Left lung (tissue), 10 donors: ENCODE data around the gene SCAANT1. TPM values are rescaled to one million over a fixed set of nuclear protein-coding genes. Genes with fewer than 3 reads are reported as not detected.

Source experiments
- ATAC-seq: fragments of 200-7000 bp; cut with Tn5 transposase; one replicate; pipeline ENCODE4 v1.9.1; 2020; ENCODE audit warnings: moderate library complexity
- DNase-seq, 4 donors: peaks; one replicate each; pipeline ENCODE4 v3.0.0-alpha.2; 2013 to 2020
- H3K27ac ChIP-seq, 2 donors: fragments of 200-600 bp; sonication (generic) in 1 of 2; one replicate each; pipeline versions ENCODE4 v1.5.0 to v1.8.0; 2020 to 2021
- H3K27me3 ChIP-seq, 2 donors: fragments of 200-600 bp; sonication (generic) in 1 of 2; one replicate each; pipeline versions ENCODE4 v1.5.0 to v1.8.0; 2020 to 2021
- H3K36me3 ChIP-seq, 2 donors: fragments of 200-600 bp; sonication (generic) in 1 of 2; one replicate each; pipeline versions ENCODE4 v1.5.0 to v1.8.0; 2020 to 2021
- H3K4me1 ChIP-seq, 2 donors: fragments of 200-600 bp; one replicate each; pipeline ENCODE4 v1.8.0; 2021
- H3K4me3 ChIP-seq, 2 donors: fragments of 200-600 bp; sonication (generic) in 1 of 2; one replicate each; pipeline versions ENCODE4 v1.5.0 to v1.8.0; 2020 to 2021; ENCODE audit warnings: mild to moderate bottlenecking in 1 of 2
- H3K9me3 ChIP-seq, 2 donors: fragments of 200-600 bp; sonication (generic) in 1 of 2; one replicate each; pipeline versions ENCODE4 v1.5.0 to v1.8.0; 2020 to 2021
- intact Hi-C, 2 donors: fragments of 100-400 bp; cut with DNase I; formaldehyde crosslinking; loops; one replicate each; pipeline versions ENCODE4 v1.11.2 to v1.14.2; 2022
- polyA plus RNA-seq, 6 donors: library from polyadenylated mRNA; unstranded; fragments of 120-200 nt; gene quantifications; one replicate each; pipeline ENCODE4 v1.2.1, GENCODE V29; 2013; ENCODE audit not compliant: insufficient read length in 6 of 6
- total RNA-seq, 2 donors: library from RNA; stranded (reverse); fragmentation: NEBNext Ultra II Directional; extraction: Animal tissue kit (Norgen Biotek cat#: 25700); gene quantifications; one replicate each; pipeline ENCODE4 v1.2.1, GENCODE V29; 2021
- TF ChIP-seq, protein P1 (sequence below), 2 donors: fragments of 200-600 bp; sonication (generic) in 1 of 2; IDR thresholded peaks; one replicate each; pipeline versions ENCODE4 v1.5.0 to v1.8.0; 2021; ENCODE audit warnings: antibody characterized with exemption in 2 of 2
- donor health status: DM: no; HTN: yes; CAD: no.
- donor health status: DM: no; HTN: no; CAD: no.

Gene SCAANT1
- total and polyA plus RNA-seq, 8 donors = 1.1 to 2.7 (median 1.7) TPM; not detected in 3

GRCh38 chr3:63905731-63906620 lies 6.2 kb downstream of the SCAANT1 start:
- no peak for ATAC-seq
- H3K27ac ChIP-seq = no peak overlapping the region
- intact Hi-C loops = no loop called here

GRCh38 chr3:63900459-63900858 lies 11.7 kb downstream of the SCAANT1 start:
- Histone ChIP-seq H3K27ac (peak overlapping the region in 1 of 2 donors; percentile 15), H3K27me3 (no peaks in the 10 kb centered on the region), H3K4me3 (no peak overlapping the region), H3K9me3 (no peaks in the 10 kb centered on the region), H3K36me3 (peaks cover 0 to 24% of the 10 kb centered on the region in 2 donors), H3K4me1 (peaks cover 2 to 19% of the 10 kb centered on the region in 2 donors)
- no peak for ATAC-seq
- intact Hi-C loops = no loop called here
- DNase-seq = no peak
- TF ChIP-seq, protein P1, sequence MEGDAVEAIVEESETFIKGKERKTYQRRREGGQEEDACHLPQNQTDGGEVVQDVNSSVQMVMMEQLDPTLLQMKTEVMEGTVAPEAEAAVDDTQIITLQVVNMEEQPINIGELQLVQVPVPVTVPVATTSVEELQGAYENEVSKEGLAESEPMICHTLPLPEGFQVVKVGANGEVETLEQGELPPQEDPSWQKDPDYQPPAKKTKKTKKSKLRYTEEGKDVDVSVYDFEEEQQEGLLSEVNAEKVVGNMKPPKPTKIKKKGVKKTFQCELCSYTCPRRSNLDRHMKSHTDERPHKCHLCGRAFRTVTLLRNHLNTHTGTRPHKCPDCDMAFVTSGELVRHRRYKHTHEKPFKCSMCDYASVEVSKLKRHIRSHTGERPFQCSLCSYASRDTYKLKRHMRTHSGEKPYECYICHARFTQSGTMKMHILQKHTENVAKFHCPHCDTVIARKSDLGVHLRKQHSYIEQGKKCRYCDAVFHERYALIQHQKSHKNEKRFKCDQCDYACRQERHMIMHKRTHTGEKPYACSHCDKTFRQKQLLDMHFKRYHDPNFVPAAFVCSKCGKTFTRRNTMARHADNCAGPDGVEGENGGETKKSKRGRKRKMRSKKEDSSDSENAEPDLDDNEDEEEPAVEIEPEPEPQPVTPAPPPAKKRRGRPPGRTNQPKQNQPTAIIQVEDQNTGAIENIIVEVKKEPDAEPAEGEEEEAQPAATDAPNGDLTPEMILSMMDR (IDR thresholded peaks at IDR 0.05) = no peak

More at GRCh38 chr3:63905731-63906620, 6.2 kb downstream of the SCAANT1 start:
- TF ChIP-seq, protein P1 (IDR thresholded peaks at IDR 0.05) = no peak
- H3K4me3 ChIP-seq = no peak overlapping the region
- DNase-seq = no peak
- H3K9me3 ChIP-seq = no peaks in the 10 kb centered on the region
- H3K4me1 ChIP-seq = peaks cover 4 to 21% of the 10 kb centered on the region in 2 donors
- H3K36me3 ChIP-seq = no peaks in the 10 kb centered on the region
- no peaks in the 10 kb centered on the region for H3K27me3 ChIP-seq

- intact Hi-C loops = no loop called here
- Histone ChIP-seq H3K9me3 (no peaks in the 10 kb centered on the region), H3K4me3 (no peak overlapping the region), H3K27ac (peak overlapping the region in 1 of 2 donors; percentile 15), H3K4me1 (peaks cover 5 to 16% of the 10 kb centered on the region in 2 donors), H3K36me3 (peaks cover 0 to 24% of the 10 kb centered on the region in 2 donors), H3K27me3 (no peaks in the 10 kb centered on the region)
- TF ChIP-seq, protein P1 (IDR thresholded peaks at IDR 0.05) = no peak
- ATAC-seq (no peak), DNase-seq (no peak)
Measured at GRCh38 chr3:63900010-63900409, 12.2 kb downstream of the SCAANT1 start.

- Histone ChIP-seq H3K36me3 (peaks cover 0 to 28% of the 10 kb centered on the region in 2 donors), H3K27ac (no peak overlapping the region), H3K4me3 (no peak overlapping the region), H3K27me3 (no peaks in the 10 kb centered on the region), H3K9me3 (no peaks in the 10 kb centered on the region), H3K4me1 (peaks cover 5 to 15% of the 10 kb centered on the region in 2 donors)
- TF ChIP-seq, protein P1 (IDR thresholded peaks at IDR 0.05) = no peak
- intact Hi-C loops = no loop called here
- DNase-seq (no peak), ATAC-seq (no peak)
Measured at GRCh38 chr3:63896332-63897030, 15.7 kb downstream of the SCAANT1 start.
